ENCODE results near the gene BTG2. TPM values are rescaled to one million over a fixed set of nuclear protein-coding genes. Genes with fewer than 3 reads are reported as not detected.

Gene BTG2
- total RNA-seq, 1 donor from 2014 or later, result 98.8 TPM

DNA sequence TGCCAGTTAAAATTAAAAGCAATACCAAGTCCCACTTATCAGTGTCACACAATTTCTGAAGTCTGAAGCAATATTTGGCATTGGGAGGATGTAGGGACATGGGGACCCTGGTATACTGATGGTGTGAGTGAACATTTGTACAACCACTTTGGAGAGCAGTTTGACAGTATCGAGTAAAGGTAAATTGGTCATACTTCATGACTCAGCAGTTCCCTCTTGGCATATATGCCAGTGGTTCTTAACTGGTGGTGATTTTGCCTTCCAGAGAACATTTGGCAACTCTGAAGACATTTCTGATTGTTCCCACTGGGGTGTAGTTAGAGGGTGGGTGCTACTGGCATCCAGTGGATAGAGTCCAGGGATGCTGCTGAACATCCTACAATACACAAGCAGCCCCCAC lies 25.9 kb downstream of the BTG2 start:
- H3K36me3 Mint-ChIP-seq (ENCODE audit: low read depth), result no peaks in the 10 kb centered on the region
- no peak for DNase-seq (ENCODE audit: low spot score)
- H3K4me1 Mint-ChIP-seq (ENCODE audit: low read depth), result peaks cover 23% of the 10 kb centered on the region
- no peak overlapping the region for H3K27ac Mint-ChIP-seq
- intact Hi-C loops (cut with micrococcal nuclease), result no loop called here
- no peak overlapping the region for H3K4me3 Mint-ChIP-seq (ENCODE audit: low read depth)
- no peaks in the 10 kb centered on the region for H3K27me3 Mint-ChIP-seq (ENCODE audit: low read depth)
- no peaks in the 10 kb centered on the region for H3K9me3 Mint-ChIP-seq

DNA sequence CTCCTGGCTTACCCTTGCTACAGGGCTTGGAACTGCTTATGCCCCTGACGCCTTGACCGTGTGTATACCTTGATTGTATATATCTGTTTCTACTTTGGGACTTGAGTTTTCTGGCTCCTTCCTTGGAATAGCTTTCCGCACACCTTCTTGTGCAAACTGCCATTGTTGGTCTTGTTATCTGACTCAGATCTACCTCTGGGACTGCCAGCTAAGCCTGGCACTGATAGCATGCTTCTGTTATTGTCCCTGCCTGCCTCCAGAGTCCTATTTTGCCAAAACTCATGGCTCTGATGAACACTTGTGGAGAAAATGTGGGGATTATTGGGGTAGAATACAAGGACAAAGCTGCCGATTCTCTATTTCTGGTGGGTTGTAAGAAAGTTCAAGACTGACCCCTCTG lies 30.2 kb downstream of the BTG2 start:
- Mint-ChIP-seq H3K27me3 (ENCODE audit: low read depth) (peaks cover 8% of the 10 kb centered on the region), H3K4me1 (ENCODE audit: low read depth) (peaks cover 7% of the 10 kb centered on the region), H3K36me3 (ENCODE audit: low read depth) (no peaks in the 10 kb centered on the region), H3K4me3 (ENCODE audit: low read depth) (no peak overlapping the region), H3K27ac (no peak overlapping the region), H3K9me3 (no peaks in the 10 kb centered on the region)
- no peak for DNase-seq (ENCODE audit: low spot score)
- intact Hi-C loops (cut with micrococcal nuclease), result no loop called here

DNA sequence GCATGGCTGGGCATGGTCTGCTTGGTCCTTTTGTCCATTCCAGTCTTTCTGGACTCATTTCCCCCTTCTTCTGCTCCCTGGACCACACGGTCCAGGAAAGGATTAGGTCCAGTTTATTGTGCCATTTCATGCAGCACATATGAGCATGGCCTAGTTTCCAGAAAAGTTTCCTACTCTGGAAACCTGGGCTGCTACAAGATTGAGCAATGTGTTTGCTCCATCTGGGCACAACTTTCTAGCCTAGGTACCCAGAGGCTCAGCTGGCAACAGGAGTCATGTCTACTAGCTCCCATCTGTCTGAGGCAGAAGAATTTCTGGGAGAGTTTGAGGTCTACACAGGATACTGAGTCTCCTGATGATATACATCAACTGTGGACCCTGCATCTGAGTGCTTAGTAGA lies 30.8 kb downstream of the BTG2 start:
- no peak overlapping the region for H3K4me3 Mint-ChIP-seq (ENCODE audit: low read depth)
- H3K36me3 Mint-ChIP-seq (ENCODE audit: low read depth), result no peaks in the 10 kb centered on the region
- no peak overlapping the region for H3K27ac Mint-ChIP-seq
- intact Hi-C loops (cut with micrococcal nuclease), result no loop called here
- H3K4me1 Mint-ChIP-seq (ENCODE audit: low read depth), result peaks cover 7% of the 10 kb centered on the region
- no peaks in the 10 kb centered on the region for H3K9me3 Mint-ChIP-seq
- no peak for DNase-seq (ENCODE audit: low spot score)
- H3K27me3 Mint-ChIP-seq (ENCODE audit: low read depth), result peaks cover 13% of the 10 kb centered on the region

DNA sequence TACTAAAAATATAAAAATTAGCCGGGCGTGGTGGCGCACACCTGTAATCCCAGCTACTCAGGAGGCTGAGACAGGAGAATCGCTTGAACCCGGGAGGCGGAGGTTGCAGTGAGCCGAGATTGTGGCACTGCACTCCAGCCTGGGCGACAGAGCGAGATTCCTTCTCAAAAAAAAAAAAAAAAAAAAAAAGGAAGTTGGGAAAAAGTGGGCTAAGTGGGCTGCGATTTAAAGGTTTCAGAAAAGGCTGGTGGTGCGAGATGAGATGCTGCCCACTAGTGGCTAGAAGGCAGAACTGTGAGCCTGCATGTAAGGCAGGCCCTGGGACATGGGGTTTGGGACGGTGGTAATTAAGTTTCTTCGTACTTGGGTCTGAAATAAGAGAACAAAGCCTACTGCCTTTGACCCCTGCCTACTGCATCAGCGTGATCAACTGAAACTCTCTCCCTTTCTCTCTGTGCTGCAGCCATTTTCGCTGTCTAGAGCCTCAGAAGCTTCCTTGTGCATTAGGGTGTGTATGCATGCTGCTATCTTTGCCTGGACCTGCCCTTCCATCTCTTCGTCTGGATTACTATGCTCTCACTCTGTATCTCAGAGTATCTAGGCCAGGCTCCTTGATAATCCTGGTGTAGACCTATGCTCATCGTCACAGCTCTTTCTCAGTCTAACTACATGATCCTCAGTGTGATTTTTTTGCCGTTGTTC lies 33.2 kb downstream of the BTG2 start:
- Mint-ChIP-seq H3K27ac (no peak overlapping the region), H3K9me3 (no peaks in the 10 kb centered on the region), H3K27me3 (ENCODE audit: low read depth) (peaks cover 27% of the 10 kb centered on the region), H3K4me3 (ENCODE audit: low read depth) (no peak overlapping the region), H3K36me3 (ENCODE audit: low read depth) (no peaks in the 10 kb centered on the region), H3K4me1 (ENCODE audit: low read depth) (peaks cover 7% of the 10 kb centered on the region)
- DNase-seq (ENCODE audit: low spot score), result peak; percentile 52
- intact Hi-C loops (cut with micrococcal nuclease), result loop anchor here (1.0 kb wide), 2 partner anchors 65 to 71 kb away; no protein-coding TSS in a partner anchor

DNA sequence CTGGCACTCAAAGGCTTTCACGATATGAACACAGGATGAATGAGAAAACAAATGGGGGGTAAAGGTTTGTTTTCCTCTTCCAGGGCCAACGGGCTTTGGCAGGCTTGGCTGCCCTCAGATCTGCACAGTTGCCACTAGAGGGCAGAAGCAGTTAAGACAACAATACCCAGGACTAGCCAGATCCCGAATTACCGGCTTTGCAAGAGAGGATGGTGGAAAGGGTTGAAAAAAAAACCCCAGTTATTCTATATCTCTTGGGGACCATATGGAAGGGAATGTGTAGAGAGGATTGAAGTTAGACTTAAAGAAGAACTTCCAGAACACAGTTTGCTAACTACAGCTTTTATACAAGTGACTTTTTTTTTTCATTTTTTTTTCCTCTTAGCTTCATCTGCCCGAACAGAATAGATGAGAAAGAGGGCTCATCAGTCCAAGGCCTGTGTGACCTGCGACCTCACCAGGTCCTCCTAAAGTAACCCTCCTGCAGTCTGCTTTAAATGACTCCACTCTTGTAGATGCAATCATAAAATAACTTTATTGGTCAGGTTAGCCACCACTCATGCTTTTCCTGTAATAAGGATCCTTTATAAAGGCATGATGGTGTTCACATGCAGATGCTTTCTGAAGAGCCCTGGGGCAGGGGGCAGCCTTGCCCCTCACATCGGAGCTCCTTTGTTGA lies 34.9 kb downstream of the BTG2 start:
- DNase-seq (ENCODE audit: low spot score), result peak; percentile 43
- Mint-ChIP-seq H3K4me1 (ENCODE audit: low read depth) (peaks cover 7% of the 10 kb centered on the region), H3K4me3 (ENCODE audit: low read depth) (no peak overlapping the region), H3K27me3 (ENCODE audit: low read depth) (peaks cover 27% of the 10 kb centered on the region), H3K9me3 (no peaks in the 10 kb centered on the region), H3K36me3 (ENCODE audit: low read depth) (no peaks in the 10 kb centered on the region), H3K27ac (no peak overlapping the region)
- intact Hi-C loops (cut with micrococcal nuclease), result loop anchor here (1.0 kb wide), 2 partner anchors 12 to 147 kb away; no protein-coding TSS in a partner anchor

DNA sequence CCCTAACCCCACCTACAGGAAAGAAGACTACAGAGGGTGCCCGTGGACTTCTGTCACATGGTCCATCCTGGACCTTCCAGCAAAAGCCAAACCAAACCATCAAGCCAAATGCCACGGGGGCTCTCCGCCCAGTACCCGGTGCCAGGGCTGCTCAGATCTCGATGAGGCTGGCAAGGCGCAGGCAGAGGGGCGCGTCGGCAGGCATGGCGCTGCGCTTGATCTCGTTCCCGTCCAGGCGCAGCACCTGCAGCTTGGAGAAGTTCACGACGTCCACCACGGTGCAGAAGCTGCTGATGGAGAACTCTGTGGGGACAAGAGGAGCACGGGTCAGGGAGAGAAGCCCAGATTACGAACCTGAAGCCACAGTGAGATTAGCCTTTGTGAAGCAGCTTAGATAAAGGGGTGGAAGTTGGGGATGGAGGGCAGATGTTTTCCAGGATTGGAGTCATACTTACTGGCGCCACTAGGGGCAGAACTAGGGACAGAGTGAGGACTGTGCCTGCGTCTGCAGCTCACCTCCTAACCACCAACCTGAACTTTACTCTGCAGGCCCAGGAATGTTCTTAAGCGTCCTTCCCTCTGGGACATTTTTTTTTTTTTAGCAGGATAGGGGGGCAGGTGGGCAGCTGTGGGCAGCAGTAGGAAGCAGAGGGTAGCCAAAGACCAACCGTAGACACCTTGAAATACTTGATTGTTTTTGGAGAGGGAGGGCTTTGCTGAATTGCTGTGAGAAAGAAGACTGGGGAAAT lies 37.0 kb downstream of the BTG2 start:
- Mint-ChIP-seq H3K4me3 (ENCODE audit: low read depth) (no peak overlapping the region), H3K27ac (no peak overlapping the region), H3K4me1 (ENCODE audit: low read depth) (peaks cover 7% of the 10 kb centered on the region), H3K9me3 (no peaks in the 10 kb centered on the region), H3K27me3 (ENCODE audit: low read depth) (peaks cover 27% of the 10 kb centered on the region), H3K36me3 (ENCODE audit: low read depth) (no peaks in the 10 kb centered on the region)
- DNase-seq (ENCODE audit: low spot score), result peak; percentile 21
- intact Hi-C loops (cut with micrococcal nuclease), result no loop called here

DNA sequence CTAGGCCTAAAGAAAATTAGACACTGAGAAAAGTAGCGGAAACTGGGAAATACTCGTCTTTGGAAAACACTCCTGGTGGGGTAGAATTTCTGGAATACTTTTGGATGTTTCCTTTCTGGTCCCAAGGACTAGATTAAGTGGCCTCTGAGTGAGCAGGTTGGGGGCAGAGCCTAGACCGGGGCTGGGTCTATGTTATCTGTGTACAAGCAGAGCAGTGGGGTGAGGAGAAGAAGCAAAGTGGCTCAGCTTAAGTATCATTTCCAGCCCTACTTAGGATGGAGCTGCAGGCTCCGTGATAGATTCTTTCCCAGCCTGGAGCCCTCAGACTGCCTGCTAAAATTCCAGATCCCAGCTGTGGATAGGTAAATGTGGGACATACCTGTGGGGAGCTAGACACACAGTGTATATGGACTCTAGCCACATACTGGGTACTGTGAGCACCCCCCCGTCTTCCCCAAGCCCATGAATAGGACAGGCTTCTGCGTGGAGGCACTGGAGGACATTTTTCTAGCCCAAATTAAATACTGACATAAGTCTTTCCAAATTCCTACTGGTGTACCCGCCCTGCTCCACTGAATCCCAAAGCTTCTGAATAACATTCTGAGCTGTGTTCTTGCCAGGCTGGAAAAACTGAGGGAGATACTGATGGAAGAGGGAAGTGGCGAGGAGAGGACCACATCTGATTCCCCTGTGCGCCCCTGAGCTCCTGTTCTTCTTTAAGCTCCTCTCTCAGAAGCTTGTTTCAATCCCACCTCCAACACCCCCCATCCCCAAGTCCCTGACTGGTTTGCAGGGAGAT lies 38.8 kb downstream of the BTG2 start:
- H3K27ac Mint-ChIP-seq, result no peak overlapping the region
- intact Hi-C loops (cut with micrococcal nuclease), result no loop called here
- H3K4me1 Mint-ChIP-seq (ENCODE audit: low read depth), result peaks cover 7% of the 10 kb centered on the region
- DNase-seq (ENCODE audit: low spot score), result no peak
- no peaks in the 10 kb centered on the region for H3K9me3 Mint-ChIP-seq
- H3K4me3 Mint-ChIP-seq (ENCODE audit: low read depth), result no peak overlapping the region
- peaks cover 27% of the 10 kb centered on the region for H3K27me3 Mint-ChIP-seq (ENCODE audit: low read depth)
- H3K36me3 Mint-ChIP-seq (ENCODE audit: low read depth), result no peaks in the 10 kb centered on the region

DNA sequence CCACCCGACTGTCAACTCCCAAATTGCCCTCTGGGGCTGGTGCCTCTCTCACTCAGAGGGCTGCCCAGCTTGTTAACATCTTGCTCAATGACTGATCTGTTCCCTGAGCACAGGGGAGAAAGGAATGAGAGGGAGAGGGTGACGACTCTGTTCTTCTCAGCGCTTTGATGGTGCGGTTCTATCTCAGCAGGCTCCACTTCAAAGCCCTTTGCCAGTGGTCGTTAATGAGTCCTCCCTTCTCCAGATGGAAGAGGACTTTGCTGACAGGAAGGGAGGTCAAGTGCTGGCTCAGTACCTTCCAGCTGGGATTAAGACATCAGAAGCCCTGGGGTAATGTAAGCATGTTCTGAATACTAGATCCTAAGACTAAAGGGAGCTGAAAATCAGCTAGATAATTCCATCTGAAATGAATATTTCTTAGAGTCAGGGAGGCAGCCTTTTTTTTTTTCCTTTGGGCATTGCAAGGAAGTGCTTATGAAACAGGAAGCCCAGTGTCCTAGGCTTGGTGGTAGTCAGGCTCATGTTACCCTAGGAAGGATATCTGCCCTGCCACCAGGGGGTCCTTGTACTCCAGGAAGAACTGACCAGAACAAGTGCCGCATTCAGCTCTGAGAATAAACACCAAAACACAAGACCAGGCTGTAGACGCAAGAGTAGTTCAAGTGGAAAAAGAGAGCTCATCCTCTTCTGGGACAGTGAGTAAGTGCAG lies 40.9 kb downstream of the BTG2 start:
- H3K9me3 Mint-ChIP-seq, result no peaks in the 10 kb centered on the region
- H3K4me3 Mint-ChIP-seq (ENCODE audit: low read depth), result no peak overlapping the region
- H3K4me1 Mint-ChIP-seq (ENCODE audit: low read depth), result peaks cover 8% of the 10 kb centered on the region
- DNase-seq (ENCODE audit: low spot score), result no peak
- no peak overlapping the region for H3K27ac Mint-ChIP-seq
- no peaks in the 10 kb centered on the region for H3K36me3 Mint-ChIP-seq (ENCODE audit: low read depth)
- intact Hi-C loops (cut with micrococcal nuclease), result no loop called here
- peaks cover 14% of the 10 kb centered on the region for H3K27me3 Mint-ChIP-seq (ENCODE audit: low read depth)

DNA sequence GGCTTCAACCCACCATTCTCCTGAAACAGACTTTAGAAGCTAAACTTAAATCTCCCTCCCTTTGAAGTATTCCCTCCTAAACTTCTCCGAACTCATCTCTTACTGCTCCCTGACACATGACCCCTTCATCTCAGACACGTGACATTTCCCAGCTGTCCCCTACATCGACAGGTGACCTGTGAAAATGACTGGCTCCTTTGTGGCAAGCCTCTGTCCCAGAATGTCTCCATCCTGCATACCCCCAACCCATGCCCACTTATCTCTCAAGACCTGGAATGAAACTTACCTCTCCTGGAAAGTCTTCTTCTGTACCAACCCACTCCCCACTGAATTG lies 41.4 kb downstream of the BTG2 start:
- no peak overlapping the region for H3K27ac Mint-ChIP-seq
- intact Hi-C loops (cut with micrococcal nuclease), result no loop called here
- H3K4me1 Mint-ChIP-seq (ENCODE audit: low read depth), result peaks cover 6% of the 10 kb centered on the region
- no peak for DNase-seq (ENCODE audit: low spot score)
- H3K9me3 Mint-ChIP-seq, result no peaks in the 10 kb centered on the region
- H3K36me3 Mint-ChIP-seq (ENCODE audit: low read depth), result no peaks in the 10 kb centered on the region
- no peak overlapping the region for H3K4me3 Mint-ChIP-seq (ENCODE audit: low read depth)
- H3K27me3 Mint-ChIP-seq (ENCODE audit: low read depth), result peaks cover 13% of the 10 kb centered on the region

DNA sequence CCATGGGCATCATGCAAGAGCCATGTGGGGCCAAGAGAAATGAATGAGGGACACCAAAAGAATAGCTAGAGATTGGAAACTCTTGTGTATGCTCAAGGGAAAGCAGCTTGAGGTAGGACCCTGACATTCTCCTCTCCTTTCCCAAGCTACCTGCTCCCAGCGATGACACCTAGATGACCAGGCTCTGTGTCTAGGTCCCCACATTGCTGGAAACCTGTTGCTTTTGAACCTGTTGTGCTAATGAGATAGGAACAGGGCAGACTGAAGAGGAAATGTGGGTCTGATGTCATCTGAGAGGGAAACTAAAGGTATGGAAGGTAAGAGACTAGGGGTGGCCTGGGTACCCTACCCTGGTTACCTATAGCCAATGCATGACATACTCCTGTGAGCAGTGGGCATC lies 43.8 kb downstream of the BTG2 start:
- intact Hi-C loops (cut with micrococcal nuclease), result no loop called here
- Mint-ChIP-seq H3K27ac (no peak overlapping the region), H3K4me1 (ENCODE audit: low read depth) (peaks cover 5% of the 10 kb centered on the region), H3K4me3 (ENCODE audit: low read depth) (no peak overlapping the region), H3K27me3 (ENCODE audit: low read depth) (peaks cover 18% of the 10 kb centered on the region), H3K9me3 (no peaks in the 10 kb centered on the region), H3K36me3 (ENCODE audit: low read depth) (no peaks in the 10 kb centered on the region)
- no peak for DNase-seq (ENCODE audit: low spot score)

DNA sequence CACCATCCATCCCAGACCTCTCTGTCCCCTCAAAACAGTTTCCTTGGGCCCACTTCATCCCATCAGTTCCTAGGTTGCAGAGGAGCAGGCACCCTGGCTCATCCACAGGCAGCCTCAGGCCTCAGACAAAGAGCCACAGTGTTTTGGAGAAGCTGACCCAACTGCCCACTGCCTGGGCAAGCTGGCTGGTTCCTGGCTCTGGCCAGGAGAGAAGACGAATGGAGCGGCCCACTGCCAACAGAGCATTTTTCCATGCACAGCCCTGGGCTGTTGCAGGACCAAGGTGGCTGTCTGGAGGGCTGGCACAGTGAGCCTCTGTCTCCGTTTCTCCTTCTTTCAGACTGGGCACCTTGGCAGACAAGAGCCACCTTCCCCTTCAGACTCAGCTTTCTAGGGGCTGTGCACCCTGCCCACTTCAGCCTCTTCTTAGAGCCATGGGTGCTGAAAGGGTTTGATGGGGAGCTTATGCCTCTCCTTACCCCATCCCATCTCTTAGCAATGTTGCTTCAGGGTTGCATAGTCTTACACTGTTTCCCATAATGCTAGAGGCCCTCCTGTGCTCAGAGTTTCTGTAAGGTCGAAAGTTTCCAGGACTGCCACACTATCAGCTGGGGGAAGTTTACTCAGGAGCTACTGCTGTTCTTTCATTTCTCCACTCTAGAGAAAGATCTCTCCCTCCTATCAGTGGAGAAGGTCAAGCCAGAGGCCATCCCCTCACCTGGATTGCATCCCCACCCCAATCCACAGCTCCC lies 44.6 kb downstream of the BTG2 start:
- Mint-ChIP-seq H3K27me3 (ENCODE audit: low read depth) (peaks cover 20% of the 10 kb centered on the region), H3K4me3 (ENCODE audit: low read depth) (peak overlapping the region; percentile 35), H3K4me1 (ENCODE audit: low read depth) (peaks cover 5% of the 10 kb centered on the region), H3K27ac (peak overlapping the region; percentile 2), H3K36me3 (ENCODE audit: low read depth) (no peaks in the 10 kb centered on the region), H3K9me3 (no peaks in the 10 kb centered on the region)
- intact Hi-C loops (cut with micrococcal nuclease), result no loop called here
- no peak for DNase-seq (ENCODE audit: low spot score)

Data from activated T-helper 2 cell treated with anti-CD3 and anti-CD28 coated beads, Interferon-gamma antibody, Interleukin-2, Interleukin-4, amounts not matched to agents 10 μg/mL and 5 μg/mL and 100 μg/mL, durations not matched to agents 14 hours and 24 hours and 36 hours (primary cell).